ENCODE measurements around the gene IFT20. TPM values are rescaled to one million over a fixed set of nuclear protein-coding genes. Genes with fewer than 3 reads are reported as not detected.
A peak's percentile ranks its signal among the peaks of the same experiment; 100 is the strongest.

IFT20 gene
- total and polyA plus RNA-seq, 2 of the 13 experiments (the other 11 are each of a cell fraction or from before 2014, with no cell fraction given), result 28.0 to 37.8 TPM

DNA sequence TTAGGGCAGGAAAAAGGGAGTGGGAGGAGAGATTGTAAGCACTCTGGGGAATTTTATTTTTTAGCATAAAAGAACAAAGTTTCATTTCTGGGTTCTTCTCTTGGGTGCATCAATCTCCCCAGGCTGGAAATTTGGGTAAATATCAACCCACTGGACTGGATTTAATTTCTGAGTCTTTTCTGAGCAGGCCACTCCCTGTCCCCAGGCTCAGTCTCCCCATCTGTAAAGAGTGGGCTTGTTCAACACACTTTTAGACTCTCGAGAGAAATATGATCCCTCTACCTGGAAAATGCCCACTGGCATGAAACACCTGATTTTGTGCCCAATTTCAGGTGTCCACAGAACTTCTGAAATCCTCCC is 35.5 kb upstream of the IFT20 start (continued):
- TF ChIP-seq, protein P1, sequence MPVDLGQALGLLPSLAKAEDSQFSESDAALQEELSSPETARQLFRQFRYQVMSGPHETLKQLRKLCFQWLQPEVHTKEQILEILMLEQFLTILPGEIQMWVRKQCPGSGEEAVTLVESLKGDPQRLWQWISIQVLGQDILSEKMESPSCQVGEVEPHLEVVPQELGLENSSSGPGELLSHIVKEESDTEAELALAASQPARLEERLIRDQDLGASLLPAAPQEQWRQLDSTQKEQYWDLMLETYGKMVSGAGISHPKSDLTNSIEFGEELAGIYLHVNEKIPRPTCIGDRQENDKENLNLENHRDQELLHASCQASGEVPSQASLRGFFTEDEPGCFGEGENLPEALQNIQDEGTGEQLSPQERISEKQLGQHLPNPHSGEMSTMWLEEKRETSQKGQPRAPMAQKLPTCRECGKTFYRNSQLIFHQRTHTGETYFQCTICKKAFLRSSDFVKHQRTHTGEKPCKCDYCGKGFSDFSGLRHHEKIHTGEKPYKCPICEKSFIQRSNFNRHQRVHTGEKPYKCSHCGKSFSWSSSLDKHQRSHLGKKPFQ (CRISPR knock-in tag; IDR thresholded peaks at IDR 0.05; ENCODE audit: insufficient replicate concordance), result peak; percentile 56
- TF ChIP-seq, protein P2, sequence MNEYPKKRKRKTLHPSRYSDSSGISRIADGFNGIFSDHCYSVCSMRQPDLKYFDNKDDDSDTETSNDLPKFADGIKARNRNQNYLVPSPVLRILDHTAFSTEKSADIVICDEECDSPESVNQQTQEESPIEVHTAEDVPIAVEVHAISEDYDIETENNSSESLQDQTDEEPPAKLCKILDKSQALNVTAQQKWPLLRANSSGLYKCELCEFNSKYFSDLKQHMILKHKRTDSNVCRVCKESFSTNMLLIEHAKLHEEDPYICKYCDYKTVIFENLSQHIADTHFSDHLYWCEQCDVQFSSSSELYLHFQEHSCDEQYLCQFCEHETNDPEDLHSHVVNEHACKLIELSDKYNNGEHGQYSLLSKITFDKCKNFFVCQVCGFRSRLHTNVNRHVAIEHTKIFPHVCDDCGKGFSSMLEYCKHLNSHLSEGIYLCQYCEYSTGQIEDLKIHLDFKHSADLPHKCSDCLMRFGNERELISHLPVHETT (CRISPR knock-in tag; conservative IDR thresholded peaks at IDR 0.05), result 0 out of 2 replicates have a peak, but pooled peaks have one; percentile 9
- no peak for TF ChIP-seq ADNP (CRISPR knock-in tag; IDR thresholded peaks at IDR 0.05)
- TF ChIP-seq, protein P3, sequence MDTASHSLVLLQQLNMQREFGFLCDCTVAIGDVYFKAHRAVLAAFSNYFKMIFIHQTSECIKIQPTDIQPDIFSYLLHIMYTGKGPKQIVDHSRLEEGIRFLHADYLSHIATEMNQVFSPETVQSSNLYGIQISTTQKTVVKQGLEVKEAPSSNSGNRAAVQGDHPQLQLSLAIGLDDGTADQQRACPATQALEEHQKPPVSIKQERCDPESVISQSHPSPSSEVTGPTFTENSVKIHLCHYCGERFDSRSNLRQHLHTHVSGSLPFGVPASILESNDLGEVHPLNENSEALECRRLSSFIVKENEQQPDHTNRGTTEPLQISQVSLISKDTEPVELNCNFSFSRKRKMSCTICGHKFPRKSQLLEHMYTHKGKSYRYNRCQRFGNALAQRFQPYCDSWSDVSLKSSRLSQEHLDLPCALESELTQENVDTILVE (CRISPR knock-in tag; IDR thresholded peaks at IDR 0.05), result no peak
- TF ChIP-seq KAT8 (CRISPR knock-in tag; IDR thresholded peaks at IDR 0.05), result 0 out of 2 replicates have a peak, but pooled peaks have one; percentile 9
- peak; percentile 63 for TF ChIP-seq ZEB1 (IDR thresholded peaks at IDR 0.05; ENCODE audit: insufficient replicate concordance, low read depth)
- no peak for TF ChIP-seq EEA1 (CRISPR knock-in tag; IDR thresholded peaks at IDR 0.05; ENCODE audit: borderline replicate concordance)
- TF ChIP-seq, protein P4, sequence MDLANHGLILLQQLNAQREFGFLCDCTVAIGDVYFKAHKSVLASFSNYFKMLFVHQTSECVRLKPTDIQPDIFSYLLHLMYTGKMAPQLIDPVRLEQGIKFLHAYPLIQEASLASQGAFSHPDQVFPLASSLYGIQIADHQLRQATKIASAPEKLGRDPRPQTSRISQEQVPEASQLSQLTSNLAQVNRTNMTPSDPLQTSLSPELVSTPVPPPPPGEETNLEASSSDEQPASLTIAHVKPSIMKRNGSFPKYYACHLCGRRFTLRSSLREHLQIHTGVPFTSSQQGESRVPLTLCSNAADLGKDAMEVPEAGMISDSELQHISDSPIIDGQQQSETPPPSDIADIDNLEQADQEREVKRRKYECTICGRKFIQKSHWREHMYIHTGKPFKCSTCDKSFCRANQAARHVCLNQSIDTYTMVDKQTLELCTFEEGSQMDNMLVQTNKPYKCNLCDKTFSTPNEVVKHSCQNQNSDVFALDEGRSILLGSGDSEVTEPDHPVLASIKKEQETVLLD (CRISPR knock-in tag; IDR thresholded peaks at IDR 0.05; ENCODE audit: low read depth), result 0 out of 2 replicates have a peak, but pooled peaks have one; percentile 4
- TF ChIP-seq KDM5A (IDR thresholded peaks at IDR 0.05; ENCODE audit: borderline replicate concordance, low read length), result no peak
- TF ChIP-seq ZNF446 (CRISPR knock-in tag; IDR thresholded peaks at IDR 0.05), result no peak
- 0 out of 2 replicates have a peak, but pooled peaks have one; percentile 10 for TF ChIP-seq ZSCAN9 (CRISPR knock-in tag; IDR thresholded peaks at IDR 0.05; ENCODE audit: borderline replicate concordance)
- TF ChIP-seq, protein P5, sequence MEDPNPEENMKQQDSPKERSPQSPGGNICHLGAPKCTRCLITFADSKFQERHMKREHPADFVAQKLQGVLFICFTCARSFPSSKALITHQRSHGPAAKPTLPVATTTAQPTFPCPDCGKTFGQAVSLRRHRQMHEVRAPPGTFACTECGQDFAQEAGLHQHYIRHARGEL (CRISPR knock-in tag; IDR thresholded peaks at IDR 0.05), result no peak
- TF ChIP-seq ZNF629 (CRISPR knock-in tag; conservative IDR thresholded peaks at IDR 0.05), result peak; percentile 88
- TF ChIP-seq ZNF335 (CRISPR knock-in tag; IDR thresholded peaks at IDR 0.05), result peak; percentile 19; the same call in 1 of the 2 replicates
- TF ChIP-seq PTBP1 (IDR thresholded peaks at IDR 0.05; ENCODE audit: low read depth, low read length, poor library complexity, severe bottlenecking), result no peak

Measured in HepG2 (cell line).